HT1080 (cell line): Measurements from ENCODE around the gene RPS15A. TPM values are rescaled to one million over a fixed set of nuclear protein-coding genes. Genes with fewer than 3 reads are reported as not detected.

Experiments used
- DNase-seq: peaks from one replicate; pipeline ENCODE4 v3.0.0-alpha.2; 2015; ENCODE audit warnings: low read depth
- polyA plus RNA-seq, 2 experiments: library from polyadenylated mRNA; depleted of rRNA; stranded (reverse); fragments of >200 nt; gene quantifications; 2 replicates each; pipeline ENCODE4 v1.2.3, GENCODE V29; 2015
- total RNA-seq: library from RNA; depleted of rRNA; stranded (reverse); fragments of >200 nt; shearing (Covaris generic); gene quantifications from 2 replicates; pipeline ENCODE4 v1.2.3, GENCODE V29; 2014; rRNA removed

Gene RPS15A
- 1,749 and 1,827 TPM in 2 replicates for total RNA-seq
- 3,151 and 3,593 TPM in 2 replicates for polyA plus RNA-seq (2015; cell fraction: cytosol; rRNA removed)
- polyA plus RNA-seq (2015; cell fraction: nucleus; rRNA removed): 837 and 893 TPM in 2 replicates

GRCh38 chr16:18789850-18790706, at the start of gene RPS15A:
Gene RPS15A (minus strand): TSS chr16:18790334. CDS start chr16:18789113, 1,221 bp downstream.
- peak; percentile 96 for DNase-seq

- no peak for DNase-seq
Observed at GRCh38 chr16:18839555-18839954, 49.4 kb upstream of the RPS15A start.

- no peak for DNase-seq
Observed at GRCh38 chr16:18836702-18837101, 46.6 kb upstream of the RPS15A start.

- DNase-seq: no peak
Observed at GRCh38 chr16:18834864-18835263, 44.7 kb upstream of the RPS15A start.

- no peak for DNase-seq
Observed at GRCh38 chr16:18833707-18834505, 43.8 kb upstream of the RPS15A start.

GRCh38 chr16:18832613-18833012, 42.5 kb upstream of the RPS15A start:
- no peak for DNase-seq

GRCh38 chr16:18832006-18832405, 41.9 kb upstream of the RPS15A start:
- DNase-seq: no peak

- no peak for DNase-seq
Observed at GRCh38 chr16:18829251-18829650, 39.1 kb upstream of the RPS15A start.

- no peak for DNase-seq
Observed at GRCh38 chr16:18827890-18828289, 37.8 kb upstream of the RPS15A start.

- no peak for DNase-seq
Observed at GRCh38 chr16:18816286-18816685, 26.2 kb upstream of the RPS15A start.

GRCh38 chr16:18811925-18812324, 21.8 kb upstream of the RPS15A start:
- no peak for DNase-seq

- no peak for DNase-seq
Observed at GRCh38 chr16:18809165-18809564, 19.0 kb upstream of the RPS15A start.

GRCh38 chr16:18805257-18805773, 15.2 kb upstream of the RPS15A start:
- DNase-seq: no peak

GRCh38 chr16:18804540-18804939, 14.4 kb upstream of the RPS15A start:
- no peak for DNase-seq

- peak; percentile 59 for DNase-seq
Observed at GRCh38 chr16:18803569-18804462, 13.7 kb upstream of the RPS15A start.

- no peak for DNase-seq
Observed at GRCh38 chr16:18802767-18803343, 12.7 kb upstream of the RPS15A start.

GRCh38 chr16:18801145-18801972, 11.2 kb upstream of the RPS15A start, which contains the start of gene ARL6IP1:
Gene ARL6IP1 (minus strand): TSS chr16:18801549. CDS start chr16:18801466, 83 bp downstream.
- DNase-seq: peak; percentile 100

GRCh38 chr16:18800775-18801144, 10.6 kb upstream of the RPS15A start:
- no peak for DNase-seq

- DNase-seq: no peak
Observed at GRCh38 chr16:18800293-18800692, 10.2 kb upstream of the RPS15A start.
